ENCODE data around the gene OTUD7B.
"Not testable (repeated sequence)": the region's sequence is repeated elsewhere in the genome, so short reads cannot be mapped to it uniquely, and the experiment has no call there.

OTUD7B gene

DNA sequence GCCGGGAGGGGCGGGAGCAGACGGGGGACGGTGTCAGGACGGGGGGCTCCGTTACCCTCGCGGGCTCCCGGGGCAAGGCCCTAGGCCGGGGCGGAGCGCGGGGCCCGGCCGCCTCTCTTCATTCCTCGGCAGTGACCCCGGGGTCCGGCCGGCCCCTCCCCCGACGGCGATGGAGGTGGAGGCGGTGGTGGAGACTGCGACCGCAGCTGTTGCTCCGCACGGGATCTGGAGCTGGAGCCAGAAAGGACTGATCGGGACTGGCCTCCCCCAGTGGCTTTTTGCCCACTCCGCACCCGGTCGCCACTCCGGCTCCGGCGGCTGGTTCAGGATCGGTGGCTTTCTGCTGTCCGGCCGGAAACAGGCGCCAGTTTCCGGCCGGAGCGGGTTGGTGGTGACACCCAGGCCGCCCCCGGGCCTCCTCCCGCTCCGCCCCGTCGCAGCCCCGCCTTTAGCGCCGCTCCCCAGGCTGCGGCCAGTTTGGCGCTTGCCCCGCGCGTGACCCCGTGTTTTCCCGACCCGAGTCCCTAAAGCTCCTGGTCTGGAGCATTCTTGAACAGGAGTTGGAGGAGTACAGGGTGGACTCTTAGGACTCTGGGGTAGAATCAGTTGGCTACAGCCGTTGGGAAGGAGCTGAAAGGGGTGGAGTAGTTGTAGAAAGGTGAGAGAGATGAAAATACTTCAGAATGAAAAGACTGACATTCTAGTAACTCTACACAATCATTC, at the start of gene OTUD7B:
TSS of gene OTUD7B (minus strand) at position 334 of the 723 bp plus-strand sequence. CDS start 33,216 bp downstream, outside the sequence.
- H3K4me3 ChIP-seq (ENCODE audit: low read length, poor library complexity, severe bottlenecking) = peak within 1 kb of the TSS; percentile 78
- H3K9me3 ChIP-seq (ENCODE audit: insufficient read depth, low read depth, low read length) = no peaks in the 10 kb centered on the region
- H3K79me2 ChIP-seq (ENCODE audit: insufficient read depth, low read length) = peaks cover 37% of the 10 kb centered on the region
- H3K36me3 ChIP-seq (ENCODE audit: insufficient read depth, low read length) = no peaks in the 10 kb centered on the region
- peaks cover 21% of the 10 kb centered on the region for H3K4me1 ChIP-seq (ENCODE audit: insufficient read depth, low read length, poor library complexity, severe bottlenecking)
- peak within 1 kb of the TSS; percentile 76 for H3K9ac ChIP-seq (ENCODE audit: low read depth, low read length, poor library complexity, severe bottlenecking)
- no peaks in the 10 kb centered on the region for H3K9me2 ChIP-seq (replicated peaks; ENCODE audit: low read depth, low read length)
- peaks cover 5% of the 10 kb centered on the region for H4K20me1 ChIP-seq (ENCODE audit: insufficient read depth, low read length, poor library complexity, severe bottlenecking)
- TF ChIP-seq, protein P1, sequence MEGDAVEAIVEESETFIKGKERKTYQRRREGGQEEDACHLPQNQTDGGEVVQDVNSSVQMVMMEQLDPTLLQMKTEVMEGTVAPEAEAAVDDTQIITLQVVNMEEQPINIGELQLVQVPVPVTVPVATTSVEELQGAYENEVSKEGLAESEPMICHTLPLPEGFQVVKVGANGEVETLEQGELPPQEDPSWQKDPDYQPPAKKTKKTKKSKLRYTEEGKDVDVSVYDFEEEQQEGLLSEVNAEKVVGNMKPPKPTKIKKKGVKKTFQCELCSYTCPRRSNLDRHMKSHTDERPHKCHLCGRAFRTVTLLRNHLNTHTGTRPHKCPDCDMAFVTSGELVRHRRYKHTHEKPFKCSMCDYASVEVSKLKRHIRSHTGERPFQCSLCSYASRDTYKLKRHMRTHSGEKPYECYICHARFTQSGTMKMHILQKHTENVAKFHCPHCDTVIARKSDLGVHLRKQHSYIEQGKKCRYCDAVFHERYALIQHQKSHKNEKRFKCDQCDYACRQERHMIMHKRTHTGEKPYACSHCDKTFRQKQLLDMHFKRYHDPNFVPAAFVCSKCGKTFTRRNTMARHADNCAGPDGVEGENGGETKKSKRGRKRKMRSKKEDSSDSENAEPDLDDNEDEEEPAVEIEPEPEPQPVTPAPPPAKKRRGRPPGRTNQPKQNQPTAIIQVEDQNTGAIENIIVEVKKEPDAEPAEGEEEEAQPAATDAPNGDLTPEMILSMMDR (conservative IDR thresholded peaks at IDR 0.05; ENCODE audit: low read length) = no peak
- no peak for TF ChIP-seq EZH2phosphoT487 (IDR thresholded peaks at IDR 0.05; ENCODE audit: borderline replicate concordance)
- H3K27me3 ChIP-seq (ENCODE audit: insufficient read depth, low read length, poor library complexity, severe bottlenecking) = no peaks in the 10 kb centered on the region
- H3F3A ChIP-seq (ENCODE audit: low read depth) = no peaks in the 10 kb centered on the region
- H2AFZ ChIP-seq (ENCODE audit: low read length) = peak within 1 kb of the TSS; percentile 98
- peak within 1 kb of the TSS; percentile 74 for H3K4me2 ChIP-seq (ENCODE audit: low read depth, low read length, poor library complexity, severe bottlenecking)

DNA sequence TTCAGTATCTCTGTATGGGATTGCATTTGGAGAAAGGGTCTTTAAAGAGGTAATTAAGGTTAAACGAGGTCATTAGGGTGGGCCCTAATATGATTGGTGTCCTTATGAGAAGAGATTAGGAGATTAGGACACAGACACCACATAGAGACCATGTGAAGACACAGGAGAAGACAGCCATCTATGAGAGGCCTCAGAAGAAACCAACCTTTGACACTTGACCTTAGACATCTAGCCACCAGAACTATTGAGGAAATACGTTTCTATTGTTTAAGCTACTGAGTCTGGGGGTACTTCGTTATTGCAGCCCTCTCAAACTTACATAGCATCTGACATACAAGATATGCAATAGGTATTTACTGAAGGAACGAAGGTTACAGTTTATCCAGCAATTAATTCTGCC, 49.7 kb upstream of the OTUD7B start:
- H3K79me2 ChIP-seq (ENCODE audit: insufficient read depth, low read length) = no peaks in the 10 kb centered on the region
- H4K20me1 ChIP-seq (ENCODE audit: insufficient read depth, low read length, poor library complexity, severe bottlenecking) = no peaks in the 10 kb centered on the region
- no peak overlapping the region for H3K4me2 ChIP-seq (ENCODE audit: low read depth, low read length, poor library complexity, severe bottlenecking)
- H2AFZ ChIP-seq (ENCODE audit: low read length) = no peak overlapping the region
- H3K4me1 ChIP-seq (ENCODE audit: insufficient read depth, low read length, poor library complexity, severe bottlenecking) = no peaks in the 10 kb centered on the region
- H3K36me3 ChIP-seq (ENCODE audit: insufficient read depth, low read length) = no peaks in the 10 kb centered on the region
- no peaks in the 10 kb centered on the region for H3F3A ChIP-seq (ENCODE audit: low read depth)
- no peaks in the 10 kb centered on the region for H3K27me3 ChIP-seq (ENCODE audit: insufficient read depth, low read length, poor library complexity, severe bottlenecking)
- no peaks in the 10 kb centered on the region for H3K9me3 ChIP-seq (ENCODE audit: insufficient read depth, low read depth, low read length)
- H3K9me2 ChIP-seq (replicated peaks; ENCODE audit: low read depth, low read length) = no peaks in the 10 kb centered on the region
- TF ChIP-seq, protein P1 (conservative IDR thresholded peaks at IDR 0.05; ENCODE audit: low read length) = no peak
- TF ChIP-seq EZH2phosphoT487 (IDR thresholded peaks at IDR 0.05; ENCODE audit: borderline replicate concordance) = no peak
- H3K4me3 ChIP-seq (ENCODE audit: low read length, poor library complexity, severe bottlenecking) = no peak overlapping the region
- H3K9ac ChIP-seq (ENCODE audit: low read depth, low read length, poor library complexity, severe bottlenecking) = no peak overlapping the region

DNA sequence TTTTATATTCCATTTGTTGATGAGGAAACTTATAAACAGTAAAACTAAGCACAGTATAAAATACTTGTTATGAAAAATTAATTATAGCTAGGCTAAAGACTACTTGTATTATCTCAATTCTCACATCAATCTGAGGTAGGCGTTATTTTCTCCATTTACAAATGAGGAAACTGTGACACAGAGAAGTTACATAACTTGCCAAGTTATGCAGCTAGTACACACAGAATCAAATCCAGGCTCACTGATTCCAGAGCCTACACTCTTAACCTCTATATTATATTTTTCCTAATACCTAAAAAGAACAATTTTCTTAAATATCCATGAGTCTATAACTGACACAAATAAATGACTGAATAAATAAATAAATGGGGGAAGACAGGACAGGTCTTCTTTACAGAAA, 45.9 kb upstream of the OTUD7B start:
- no peak overlapping the region for H3K4me2 ChIP-seq (ENCODE audit: low read depth, low read length, poor library complexity, severe bottlenecking)
- H3K27me3 ChIP-seq (ENCODE audit: insufficient read depth, low read length, poor library complexity, severe bottlenecking) = no peaks in the 10 kb centered on the region
- H3K4me3 ChIP-seq (ENCODE audit: low read length, poor library complexity, severe bottlenecking) = no peak overlapping the region
- TF ChIP-seq, protein P1 (conservative IDR thresholded peaks at IDR 0.05; ENCODE audit: low read length) = no peak
- no peak for TF ChIP-seq EZH2phosphoT487 (IDR thresholded peaks at IDR 0.05; ENCODE audit: borderline replicate concordance)
- H3K36me3 ChIP-seq (ENCODE audit: insufficient read depth, low read length) = no peaks in the 10 kb centered on the region
- H3K79me2 ChIP-seq (ENCODE audit: insufficient read depth, low read length) = no peaks in the 10 kb centered on the region
- H3F3A ChIP-seq (ENCODE audit: low read depth) = no peaks in the 10 kb centered on the region
- H3K4me1 ChIP-seq (ENCODE audit: insufficient read depth, low read length, poor library complexity, severe bottlenecking) = no peaks in the 10 kb centered on the region
- H3K9me2 ChIP-seq (replicated peaks; ENCODE audit: low read depth, low read length) = no peaks in the 10 kb centered on the region
- H3K9ac ChIP-seq (ENCODE audit: low read depth, low read length, poor library complexity, severe bottlenecking) = no peak overlapping the region
- H3K9me3 ChIP-seq (ENCODE audit: insufficient read depth, low read depth, low read length) = no peaks in the 10 kb centered on the region
- H4K20me1 ChIP-seq (ENCODE audit: insufficient read depth, low read length, poor library complexity, severe bottlenecking) = no peaks in the 10 kb centered on the region
- H2AFZ ChIP-seq (ENCODE audit: low read length) = no peak overlapping the region

DNA sequence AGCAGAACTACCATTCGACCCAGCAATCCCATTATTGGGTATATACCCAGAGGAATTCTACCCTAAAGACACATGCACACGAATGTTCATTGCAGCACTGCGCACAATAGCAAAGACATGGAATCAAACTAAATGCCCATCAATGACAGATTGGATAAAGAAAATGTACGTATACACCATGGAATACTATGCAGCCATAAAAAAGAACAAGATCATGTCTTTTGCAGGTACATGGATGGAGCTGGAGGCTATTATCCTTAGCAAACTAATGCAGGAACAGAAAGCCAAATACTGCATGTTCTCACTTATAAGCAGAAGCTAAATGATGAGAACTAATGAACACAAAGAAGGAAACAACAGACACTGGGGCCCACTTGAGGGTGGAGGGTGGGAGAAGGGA, 45.0 kb upstream of the OTUD7B start:
- not testable (repeated sequence) for H3K4me2 ChIP-seq (ENCODE audit: low read depth, low read length, poor library complexity, severe bottlenecking); H3K9ac ChIP-seq (ENCODE audit: low read depth, low read length, poor library complexity, severe bottlenecking)

More for the DNA sequence above, 45.0 kb upstream of the OTUD7B start:
- H3K9me3 ChIP-seq (ENCODE audit: insufficient read depth, low read depth, low read length); H4K20me1 ChIP-seq (ENCODE audit: insufficient read depth, low read length, poor library complexity, severe bottlenecking); H2AFZ ChIP-seq (ENCODE audit: low read length); H3K4me1 ChIP-seq (ENCODE audit: insufficient read depth, low read length, poor library complexity, severe bottlenecking); H3K27me3 ChIP-seq (ENCODE audit: insufficient read depth, low read length, poor library complexity, severe bottlenecking); H3F3A ChIP-seq (ENCODE audit: low read depth); H3K36me3 ChIP-seq (ENCODE audit: insufficient read depth, low read length); H3K9me2 ChIP-seq (replicated peaks; ENCODE audit: low read depth, low read length); H3K79me2 ChIP-seq (ENCODE audit: insufficient read depth, low read length); H3K4me3 ChIP-seq (ENCODE audit: low read length, poor library complexity, severe bottlenecking): not testable (repeated sequence)

All from Loucy (cell line).